NCI-H2196 treated with DMSO at 0.1 percent for 48 hours (cell line): Measurements from ENCODE around the gene SGMS1.

ENCODE experiments used
- DNase-seq: peaks from one replicate; lab custom pipeline; 2025; ENCODE audit not compliant: unreplicated experiment; lab: John Stamatoyannopoulos, UW

SGMS1 gene

DNA sequence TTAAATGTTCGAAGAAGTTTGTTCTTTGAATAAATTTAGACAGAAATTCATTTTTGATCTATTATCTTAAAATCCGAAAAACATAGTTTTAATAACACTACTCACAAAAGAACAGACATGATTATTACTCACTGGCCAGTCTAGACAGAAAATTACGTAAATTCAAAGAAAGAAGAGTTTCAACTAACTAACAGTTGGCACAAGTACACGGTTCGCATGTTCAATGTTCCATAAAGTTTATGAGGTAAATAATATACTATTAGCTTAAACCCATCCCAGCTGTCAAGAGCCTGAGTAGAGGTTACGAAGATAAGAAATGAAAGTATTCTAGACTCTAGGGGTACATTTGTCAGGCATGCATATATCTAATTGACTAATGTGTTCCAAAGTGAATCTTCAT lies 220.7 kb downstream of the SGMS1 start:
- no peak for DNase-seq

DNA sequence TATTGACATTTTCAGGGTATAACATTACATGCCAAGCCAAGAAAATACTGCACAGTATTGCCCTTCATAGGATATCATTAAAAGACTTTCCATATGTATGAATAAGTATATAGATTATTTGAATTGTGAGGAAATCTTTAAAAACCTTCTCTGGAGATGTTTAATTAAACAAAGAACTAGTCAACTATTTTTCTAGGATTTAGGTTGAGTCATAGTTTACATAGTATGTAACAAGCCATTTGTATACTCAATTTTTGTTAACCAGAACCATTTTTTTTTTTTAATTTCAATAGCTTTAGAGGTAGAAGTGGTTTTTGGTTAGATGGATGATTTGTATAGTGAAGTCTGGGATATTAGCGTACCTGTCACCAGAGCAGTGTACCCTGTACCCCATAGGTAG lies 221.3 kb downstream of the SGMS1 start:
- DNase-seq = no peak

GRCh38 chr10:50400694-50401093 lies 223.1 kb downstream of the SGMS1 start:
- DNase-seq = no peak

DNA sequence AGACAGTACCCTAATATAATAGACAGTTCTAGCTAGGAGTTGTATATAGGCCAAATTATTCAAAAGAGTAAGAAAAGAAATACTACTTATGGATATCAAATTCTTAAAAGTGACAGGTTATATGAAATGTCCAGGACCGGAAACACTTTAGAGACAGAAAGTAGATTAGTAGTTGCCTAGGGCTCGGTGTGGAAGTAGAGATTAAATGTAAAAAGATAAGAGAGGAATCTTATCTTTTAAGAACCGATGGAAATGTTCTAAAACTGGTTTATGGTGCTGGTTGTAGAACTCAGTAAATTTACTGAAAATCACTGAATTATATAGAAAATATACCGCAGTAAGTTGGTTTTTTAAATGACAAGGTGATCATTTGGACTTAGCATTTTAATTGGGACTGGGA lies 224.9 kb downstream of the SGMS1 start:
- no peak for DNase-seq

DNA sequence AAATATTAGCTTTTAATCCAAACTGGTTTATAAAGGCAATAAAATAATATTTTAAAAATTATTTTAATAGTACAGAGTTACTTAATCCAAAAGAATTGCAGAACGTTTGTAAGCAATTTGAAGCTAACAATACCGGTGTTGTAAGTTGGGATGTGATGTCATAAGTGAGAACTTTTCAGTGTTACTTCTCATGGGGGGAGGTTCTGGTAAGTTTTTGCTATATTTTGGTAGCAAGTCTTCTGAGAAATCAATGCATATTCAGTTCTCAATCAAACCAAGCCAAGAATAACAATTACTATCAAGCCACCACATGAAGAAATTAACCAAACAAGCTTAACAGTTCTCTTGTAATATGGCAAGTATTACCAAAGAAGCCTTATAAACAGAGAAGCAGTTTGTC lies 225.4 kb downstream of the SGMS1 start:
- no peak for DNase-seq

DNA sequence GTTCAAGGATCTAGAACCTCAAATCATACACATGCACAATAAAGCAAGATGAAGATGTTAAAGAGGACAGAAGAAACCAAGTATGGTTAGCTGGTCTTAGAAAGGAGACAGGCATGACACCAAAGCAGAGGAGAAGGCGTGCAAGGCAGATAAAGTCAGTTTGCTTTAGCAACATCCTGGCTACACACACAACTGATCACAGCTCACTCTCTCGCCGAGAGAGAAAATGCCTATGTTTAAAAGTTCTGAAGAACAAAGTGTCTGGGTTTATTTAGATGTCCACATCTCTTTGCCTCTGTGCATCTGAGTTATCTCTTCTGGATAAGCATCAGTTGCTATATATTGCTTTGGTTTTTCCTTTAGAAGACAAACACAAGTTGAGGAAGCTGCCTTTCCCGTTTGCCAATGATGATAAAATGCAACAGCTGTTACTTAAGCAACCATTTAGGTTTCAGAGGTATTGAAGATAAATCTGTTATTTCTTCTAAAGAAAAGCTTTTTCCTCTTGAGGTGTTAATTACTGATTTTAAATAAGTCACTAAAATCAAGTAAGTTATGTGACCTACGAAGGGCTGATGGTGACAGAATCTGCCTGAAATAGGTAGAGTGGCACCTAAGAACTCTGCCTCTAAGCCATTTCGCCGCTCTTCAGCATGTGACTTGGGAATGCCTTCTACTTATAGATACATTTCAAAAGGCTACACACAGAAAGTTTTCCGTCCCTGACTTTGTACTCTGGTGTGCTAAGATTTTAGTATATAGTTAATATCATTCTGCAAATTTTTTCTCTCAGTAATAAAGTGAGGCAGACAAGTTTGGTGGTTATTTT lies 226.2 kb downstream of the SGMS1 start:
- DNase-seq = no peak

DNA sequence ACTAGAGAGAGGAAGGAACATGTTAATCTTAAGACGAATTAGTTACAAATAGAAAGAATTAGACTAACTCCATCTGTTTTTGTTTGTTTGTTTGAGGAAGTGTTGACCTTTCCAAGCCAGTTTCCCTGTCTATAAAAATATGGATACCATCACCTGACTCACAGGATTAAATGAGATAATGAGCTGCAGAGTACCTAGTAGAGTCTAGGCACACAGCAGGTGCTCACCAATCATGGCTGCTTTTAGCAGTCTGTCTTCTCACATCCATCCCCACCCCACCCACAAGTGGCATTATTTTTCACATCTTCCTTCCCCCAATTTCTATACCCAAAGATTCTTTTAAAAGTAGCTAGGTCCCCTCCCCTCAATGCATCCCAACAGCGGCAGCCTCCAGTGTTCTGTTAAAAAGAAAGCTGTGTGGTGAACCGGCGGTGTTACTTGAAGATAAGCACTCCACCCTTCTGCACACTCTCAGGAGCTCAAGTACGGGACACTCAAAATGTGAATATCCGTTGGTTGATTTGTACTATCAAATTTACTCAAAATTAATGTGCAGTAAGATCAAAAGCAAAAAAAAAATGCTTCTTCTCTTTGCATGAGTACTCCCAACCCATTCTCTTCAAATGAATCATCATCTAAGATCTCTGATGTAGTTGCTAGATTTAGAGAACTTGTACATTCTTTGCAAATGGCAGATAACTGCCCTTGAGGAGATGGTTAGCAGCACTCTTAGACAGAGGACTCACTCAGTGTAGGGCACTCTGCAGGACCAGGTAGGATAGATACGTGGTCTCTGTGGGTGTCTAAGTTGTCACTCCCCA lies 227.1 kb downstream of the SGMS1 start:
- DNase-seq = no peak

DNA sequence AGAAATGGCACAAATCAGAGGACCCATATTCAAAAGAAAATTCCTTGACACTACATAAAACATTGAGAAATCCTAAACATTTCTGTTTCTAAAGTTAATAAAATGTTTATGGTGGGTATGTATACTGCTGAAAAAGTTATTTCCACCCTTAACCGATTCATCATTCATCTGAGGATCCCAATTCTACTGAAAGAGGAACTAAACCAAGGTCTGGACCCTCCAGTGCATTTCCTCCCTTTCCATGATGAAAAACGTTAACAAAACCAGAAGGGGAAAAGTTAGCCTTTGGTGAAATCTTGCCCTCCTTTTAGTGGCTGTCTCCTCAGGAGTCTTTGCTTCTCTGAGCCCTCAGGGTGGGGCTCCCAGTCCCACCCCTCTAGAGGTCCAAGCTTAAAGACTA lies 227.9 kb downstream of the SGMS1 start:
- DNase-seq = no peak

DNA sequence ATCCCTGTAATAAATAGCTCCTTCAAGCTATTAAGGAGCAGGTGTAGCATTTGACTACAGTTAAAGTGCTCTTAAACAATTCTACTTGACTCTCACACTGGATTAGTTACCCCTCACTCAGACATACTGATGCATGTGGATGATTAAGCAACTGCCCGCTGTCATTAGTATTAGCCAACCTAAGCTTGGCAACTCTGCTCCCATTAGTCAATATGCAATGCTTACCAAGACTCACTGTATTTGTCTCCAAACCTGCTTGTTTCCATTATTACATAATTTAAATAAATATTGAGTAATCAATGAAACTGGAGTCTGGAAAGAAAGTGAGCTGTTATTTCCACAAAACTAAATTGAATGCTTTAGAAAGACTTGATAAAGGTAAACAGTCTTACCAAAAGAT lies 228.5 kb downstream of the SGMS1 start:
- DNase-seq = no peak

DNA sequence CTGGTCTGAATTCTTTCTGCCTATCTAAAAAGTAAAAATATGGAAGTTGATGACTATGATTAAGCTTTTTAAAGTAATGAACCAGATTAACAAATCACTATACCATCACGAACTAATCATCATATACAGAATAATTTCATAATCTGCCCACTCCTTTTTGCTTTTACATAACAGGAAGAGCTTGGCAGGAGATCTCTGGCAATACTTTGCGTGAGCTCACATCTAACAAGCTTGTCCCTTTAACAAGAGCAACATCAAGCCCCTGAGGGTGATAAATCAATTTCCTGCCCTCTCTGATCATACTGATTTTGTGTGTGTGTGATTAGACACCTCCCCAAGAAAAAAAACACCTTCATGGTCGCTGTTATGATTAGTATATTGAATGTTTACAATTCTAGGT lies 228.9 kb downstream of the SGMS1 start:
- DNase-seq = no peak

GRCh38 chr10:50393784-50394467 lies 229.8 kb downstream of the SGMS1 start:
- no peak for DNase-seq

GRCh38 chr10:50392966-50393718 lies 230.6 kb downstream of the SGMS1 start:
- no peak for DNase-seq

DNA sequence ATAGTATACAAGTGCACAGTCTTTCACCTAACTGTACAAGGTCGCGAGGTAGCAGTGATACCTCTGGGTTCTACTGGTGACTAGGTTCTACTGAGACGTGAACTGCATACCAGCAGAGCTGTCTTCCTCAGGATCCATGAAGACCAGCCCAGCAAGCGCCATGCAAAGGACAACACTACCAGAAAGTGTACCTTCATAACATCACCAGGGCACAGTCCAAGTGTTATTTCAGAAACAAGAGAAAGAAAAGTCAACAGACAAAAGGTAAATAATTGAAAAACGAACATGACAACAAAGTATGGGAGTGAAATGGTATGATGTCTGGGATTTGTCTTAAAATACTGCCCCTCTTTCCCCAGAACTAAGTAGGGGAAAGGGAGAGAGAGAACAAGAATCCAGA lies 231.3 kb downstream of the SGMS1 start:
- no peak for DNase-seq

GRCh38 chr10:50390302-50390701 lies 233.5 kb downstream of the SGMS1 start:
- DNase-seq = no peak

- DNase-seq = no peak
These were observed 235.6 kb downstream of the SGMS1 start for GRCh38 chr10:50388181-50388580.

DNA sequence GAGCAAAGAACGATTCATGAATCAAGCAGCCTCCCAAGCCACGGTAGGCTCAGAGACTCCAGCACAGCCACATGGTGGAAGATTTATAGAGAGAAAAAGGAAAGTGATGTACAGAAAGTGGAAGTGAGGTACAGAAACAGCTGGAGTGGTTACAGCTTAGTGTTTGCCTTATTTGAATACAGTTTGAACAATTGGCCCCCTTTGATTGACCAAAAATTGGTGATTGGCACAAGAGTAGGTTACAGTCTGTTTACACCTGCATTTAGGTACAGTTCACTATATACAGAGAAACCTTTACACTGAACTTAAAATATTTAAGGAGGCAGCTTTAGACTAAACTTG lies 236.1 kb downstream of the SGMS1 start:
- DNase-seq = no peak

GRCh38 chr10:50387007-50387731 lies 236.6 kb downstream of the SGMS1 start:
- no peak for DNase-seq

DNA sequence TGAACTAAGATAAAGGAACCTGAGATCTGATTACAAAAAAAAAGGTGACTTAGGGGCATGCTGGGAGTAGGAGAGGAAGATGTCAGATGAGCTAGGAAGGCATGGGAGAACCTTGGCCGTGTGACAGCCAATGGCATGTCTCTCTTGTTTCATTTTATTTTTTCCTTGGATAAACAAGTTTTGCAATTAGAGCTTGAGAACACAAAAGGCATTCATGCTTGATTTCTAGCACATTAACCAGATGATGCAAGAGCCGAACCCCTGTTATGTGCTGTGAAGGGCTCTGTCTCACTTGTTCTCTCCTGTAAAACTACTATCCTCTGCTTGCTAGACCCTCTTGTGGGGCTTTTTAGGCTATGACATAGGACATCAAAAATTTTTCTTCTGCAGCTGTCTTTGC lies 238.1 kb downstream of the SGMS1 start:
- no peak for DNase-seq

GRCh38 chr10:50384898-50385297 lies 238.9 kb downstream of the SGMS1 start:
- DNase-seq = no peak

- DNase-seq = no peak
These were observed 239.5 kb downstream of the SGMS1 start for GRCh38 chr10:50384238-50384637.
